Activated CD4-positive, alpha-beta memory T cell treated with anti-CD3 and anti-CD28 coated beads for 36 hours (primary cell): ENCODE results near the gene TRIM9. TPM values are rescaled to one million over a fixed set of nuclear protein-coding genes. Genes with fewer than 3 reads are reported as not detected.

Experiments
- CTCF ChIA-PET: fragments of 350-600 bp; sonication (Branson Sonifier 250); formaldehyde crosslinking; loops from one replicate; lab custom pipeline; 2021; ENCODE audit warnings: antibody characterized with exemption, inconsistent platforms; lab: Charles Lee
- POLR2A ChIA-PET: fragments of 350-600 bp; sonication (Branson Sonifier 250); formaldehyde crosslinking; loops from one replicate; lab custom pipeline; 2021; ENCODE audit warnings: antibody characterized with exemption; lab: Charles Lee
- DNase-seq: peaks from one replicate; pipeline ENCODE4 v3.0.0-alpha.2; 2020
- H3K27ac Mint-ChIP-seq: one replicate; pipeline ENCODE4 v1.8.0; 2021; ENCODE audit warnings: mixed read lengths
- H3K27me3 Mint-ChIP-seq: one replicate; pipeline ENCODE4 v1.8.0; 2021; ENCODE audit warnings: mixed read lengths
- H3K36me3 Mint-ChIP-seq: one replicate; pipeline ENCODE4 v1.8.0; 2021; ENCODE audit warnings: mixed read lengths
- H3K4me1 Mint-ChIP-seq: one replicate; pipeline ENCODE4 v1.8.0; 2021; ENCODE audit warnings: low read depth, mixed read lengths
- H3K4me3 Mint-ChIP-seq: one replicate; pipeline ENCODE4 v1.8.0; 2021; ENCODE audit warnings: mild to moderate bottlenecking, mixed read lengths
- H3K9me3 Mint-ChIP-seq: one replicate; pipeline ENCODE4 v1.8.0; 2021; ENCODE audit warnings: mixed read lengths
- intact Hi-C: fragments of 100-400 bp; cut with micrococcal nuclease; formaldehyde crosslinking; loops from one replicate; pipeline ENCODE4 v1.15.1; 2023
- total RNA-seq, 2 experiments: library from RNA; stranded (reverse); gene quantifications; one replicate each; pipeline ENCODE4 v1.2.3, GENCODE V29; 2021

Gene TRIM9
- total RNA-seq, 2 experiments from 2014 or later = 0.36 to 0.40 TPM

- DNase-seq = no peak
- POLR2A ChIA-PET = no interaction called here
- Mint-ChIP-seq H3K9me3 (no peaks in the 10 kb centered on the region), H3K27me3 (peaks cover 1% of the 10 kb centered on the region), H3K4me3 (no peak overlapping the region), H3K4me1 (no peaks in the 10 kb centered on the region), H3K36me3 (no peaks in the 10 kb centered on the region), H3K27ac (no peak overlapping the region)
- intact Hi-C loops = no loop called here
- CTCF ChIA-PET = no interaction called here
These were observed 21.8 kb upstream of the TRIM9 start for GRCh38 chr14:51116682-51117081.

- intact Hi-C loops = no loop called here
- Mint-ChIP-seq H3K36me3 (no peaks in the 10 kb centered on the region), H3K4me1 (no peaks in the 10 kb centered on the region), H3K27me3 (peaks cover 10% of the 10 kb centered on the region), H3K27ac (no peak overlapping the region), H3K9me3 (no peaks in the 10 kb centered on the region), H3K4me3 (no peak overlapping the region)
- POLR2A ChIA-PET = no interaction called here
- CTCF ChIA-PET = no interaction called here
- DNase-seq = no peak
These were observed 14.7 kb upstream of the TRIM9 start for GRCh38 chr14:51109651-51110050.

- Mint-ChIP-seq H3K36me3 (no peaks in the 10 kb centered on the region), H3K27me3 (peaks cover 10% of the 10 kb centered on the region), H3K4me1 (no peaks in the 10 kb centered on the region), H3K27ac (no peak overlapping the region), H3K4me3 (no peak overlapping the region), H3K9me3 (no peaks in the 10 kb centered on the region)
- CTCF ChIA-PET = no interaction called here
- POLR2A ChIA-PET = no interaction called here
- DNase-seq = no peak
- intact Hi-C loops = no loop called here
These were observed 12.9 kb upstream of the TRIM9 start for GRCh38 chr14:51107801-51108200.

GRCh38 chr14:51104467-51104866 lies 9.6 kb upstream of the TRIM9 start:
- Mint-ChIP-seq H3K36me3 (no peaks in the 10 kb centered on the region), H3K27me3 (peaks cover 11% of the 10 kb centered on the region), H3K27ac (no peak overlapping the region), H3K9me3 (no peaks in the 10 kb centered on the region), H3K4me1 (no peaks in the 10 kb centered on the region), H3K4me3 (no peak overlapping the region)
- no peak for DNase-seq
- ChIA-PET CTCF (interaction anchor here (0.8 to 0.9 kb wide), 2 partner anchors 11 to 847 kb away, joined by 3 read pairs; no protein-coding TSS in a partner anchor), POLR2A (no interaction called here)
- intact Hi-C loops = no loop called here

GRCh38 chr14:51097287-51097686 lies 2.4 kb upstream of the TRIM9 start:
- Mint-ChIP-seq H3K27ac (no peak overlapping the region), H3K9me3 (no peaks in the 10 kb centered on the region), H3K4me1 (peaks cover 10% of the 10 kb centered on the region), H3K36me3 (no peaks in the 10 kb centered on the region), H3K27me3 (peaks cover 29% of the 10 kb centered on the region), H3K4me3 (no peak overlapping the region)
- intact Hi-C loops = loop anchor here (5.0 kb wide), 1 partner anchor 140 kb away; no protein-coding TSS in a partner anchor
- no peak for DNase-seq
- ChIA-PET POLR2A (no interaction called here), CTCF (no interaction called here)

GRCh38 chr14:51096870-51097269 lies 2.0 kb upstream of the TRIM9 start:
- peaks cover 10% of the 10 kb centered on the region for H3K4me1 Mint-ChIP-seq
- no peak overlapping the region for H3K27ac Mint-ChIP-seq
- H3K4me3 Mint-ChIP-seq = no peak overlapping the region
- H3K9me3 Mint-ChIP-seq = no peaks in the 10 kb centered on the region
- H3K36me3 Mint-ChIP-seq = no peaks in the 10 kb centered on the region
- intact Hi-C loops = loop anchor here (5.0 kb wide), 1 partner anchor 140 kb away; no protein-coding TSS in a partner anchor
- ChIA-PET CTCF (interaction anchor here (1.2 kb wide), 1 partner anchor 236 kb away, joined by 4 read pairs; no protein-coding TSS in a partner anchor), POLR2A (no interaction called here)
- peaks cover 29% of the 10 kb centered on the region for H3K27me3 Mint-ChIP-seq
- no peak for DNase-seq

- Mint-ChIP-seq H3K4me3 (peak overlapping the region; percentile 81), H3K27ac (peak overlapping the region; percentile 33), H3K9me3 (no peaks in the 10 kb centered on the region), H3K4me1 (peaks cover 10% of the 10 kb centered on the region), H3K36me3 (no peaks in the 10 kb centered on the region), H3K27me3 (peaks cover 29% of the 10 kb centered on the region)
- CTCF ChIA-PET = interaction anchor here (0.7 to 1.2 kb wide), 5 partner anchors 10 to 544 kb away, joined by 3 to 4 read pairs (median 3); no protein-coding TSS in a partner anchor
- POLR2A ChIA-PET = no interaction called here
- DNase-seq = peak; percentile 33
- intact Hi-C loops = loop anchor here (1.0 to 5.0 kb wide), 3 partner anchors 139 to 555 kb away; partner anchors contain the start of genes FRMD6 and TMX1
These were observed 1.2 kb upstream of the TRIM9 start for GRCh38 chr14:51095854-51096823.

- CTCF ChIA-PET = interaction anchor here (0.6 to 1.5 kb wide), 4 partner anchors 9 to 167 kb away, joined by 3 read pairs; no protein-coding TSS in a partner anchor
These were observed 553 bp downstream of the TRIM9 start for GRCh38 chr14:51094282-51094821.

GRCh38 chr14:51093371-51094281 lies 1.3 kb downstream of the TRIM9 start:
- ChIA-PET POLR2A (no interaction called here), CTCF (interaction anchor here (1.2 to 1.5 kb wide), 2 partner anchors 10 to 13 kb away, joined by 3 read pairs; no protein-coding TSS in a partner anchor)
- intact Hi-C loops = no loop called here
- DNase-seq = peak; percentile 69
- H3K27me3 Mint-ChIP-seq = peaks cover 22% of the 10 kb centered on the region
- H3K4me1 Mint-ChIP-seq = peaks cover 10% of the 10 kb centered on the region
- H3K9me3 Mint-ChIP-seq = no peaks in the 10 kb centered on the region
- no peaks in the 10 kb centered on the region for H3K36me3 Mint-ChIP-seq
- H3K4me3 Mint-ChIP-seq = peak overlapping the region; percentile 81
- H3K27ac Mint-ChIP-seq = no peak overlapping the region

More at GRCh38 chr14:51094282-51094821, 553 bp downstream of the TRIM9 start:
- Mint-ChIP-seq H3K27me3 (peaks cover 22% of the 10 kb centered on the region), H3K36me3 (no peaks in the 10 kb centered on the region), H3K9me3 (no peaks in the 10 kb centered on the region), H3K27ac (no peak overlapping the region), H3K4me3 (peak overlapping the region; percentile 81), H3K4me1 (peaks cover 10% of the 10 kb centered on the region)
- POLR2A ChIA-PET = interaction anchor here (0.6 to 1.0 kb wide), 3 partner anchors 139 to 557 kb away, joined by 3 read pairs; partner anchors contain the start of genes FRMD6 and TMX1
- intact Hi-C loops = no loop called here
- peak; percentile 32 for DNase-seq

- peaks cover 10% of the 10 kb centered on the region for H3K4me1 Mint-ChIP-seq
- ChIA-PET CTCF (interaction anchor here (1.2 to 1.5 kb wide), 2 partner anchors 11 to 14 kb away, joined by 3 read pairs; no protein-coding TSS in a partner anchor), POLR2A (no interaction called here)
- no peak overlapping the region for H3K27ac Mint-ChIP-seq
- no peaks in the 10 kb centered on the region for H3K9me3 Mint-ChIP-seq
- DNase-seq = no peak
- H3K27me3 Mint-ChIP-seq = peaks cover 22% of the 10 kb centered on the region
- intact Hi-C loops = no loop called here
- no peak overlapping the region for H3K4me3 Mint-ChIP-seq
- no peaks in the 10 kb centered on the region for H3K36me3 Mint-ChIP-seq
These were observed 1.9 kb downstream of the TRIM9 start for GRCh38 chr14:51092965-51093364.

GRCh38 chr14:51089278-51089677 lies 5.6 kb downstream of the TRIM9 start:
- Mint-ChIP-seq H3K4me1 (no peaks in the 10 kb centered on the region), H3K27ac (no peak overlapping the region), H3K9me3 (no peaks in the 10 kb centered on the region), H3K4me3 (no peak overlapping the region), H3K36me3 (no peaks in the 10 kb centered on the region), H3K27me3 (peaks cover 8% of the 10 kb centered on the region)
- DNase-seq = no peak
- POLR2A ChIA-PET = no interaction called here
- CTCF ChIA-PET = no interaction called here
- intact Hi-C loops = no loop called here
